ENCODE data around the gene TGM1.

DNA sequence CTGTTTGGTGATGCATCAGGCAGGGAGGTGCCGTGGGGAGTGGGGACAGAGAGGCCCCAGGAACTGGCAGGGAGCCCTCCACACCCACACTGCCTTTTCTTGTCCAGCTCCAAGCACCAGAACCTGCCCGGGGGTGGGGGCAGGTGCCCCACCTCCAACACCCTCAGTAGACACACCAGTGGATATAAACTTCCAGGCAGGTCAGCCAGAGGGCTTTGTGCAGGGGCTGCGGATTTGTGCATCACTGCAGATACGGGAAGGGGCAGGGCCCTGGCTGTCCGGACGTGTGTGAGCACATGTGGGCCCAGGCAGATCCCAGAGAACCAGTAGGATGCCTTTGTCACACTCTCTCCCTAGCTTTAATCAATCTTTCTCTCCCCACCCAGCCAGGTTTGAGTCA, 1.3 kb upstream of the TGM1 start:
- TF ChIP-seq HIC1 (tag by site-specific recombination; IDR thresholded peaks at IDR 0.05) (no peak), ZNF239 (tag by site-specific recombination; IDR thresholded peaks at IDR 0.05) (no peak), ZNF184 (tag by site-specific recombination; IDR thresholded peaks at IDR 0.05) (no peak), ZBTB21 (tag by site-specific recombination; IDR thresholded peaks at IDR 0.05) (no peak), ZNF292 (tag by site-specific recombination; IDR thresholded peaks at IDR 0.05; ENCODE audit: borderline replicate concordance, low read depth) (no peak), ZNF830 (tag by site-specific recombination; IDR thresholded peaks at IDR 0.05; ENCODE audit: low read depth) (no peak)
- TF ChIP-seq, protein P1, sequence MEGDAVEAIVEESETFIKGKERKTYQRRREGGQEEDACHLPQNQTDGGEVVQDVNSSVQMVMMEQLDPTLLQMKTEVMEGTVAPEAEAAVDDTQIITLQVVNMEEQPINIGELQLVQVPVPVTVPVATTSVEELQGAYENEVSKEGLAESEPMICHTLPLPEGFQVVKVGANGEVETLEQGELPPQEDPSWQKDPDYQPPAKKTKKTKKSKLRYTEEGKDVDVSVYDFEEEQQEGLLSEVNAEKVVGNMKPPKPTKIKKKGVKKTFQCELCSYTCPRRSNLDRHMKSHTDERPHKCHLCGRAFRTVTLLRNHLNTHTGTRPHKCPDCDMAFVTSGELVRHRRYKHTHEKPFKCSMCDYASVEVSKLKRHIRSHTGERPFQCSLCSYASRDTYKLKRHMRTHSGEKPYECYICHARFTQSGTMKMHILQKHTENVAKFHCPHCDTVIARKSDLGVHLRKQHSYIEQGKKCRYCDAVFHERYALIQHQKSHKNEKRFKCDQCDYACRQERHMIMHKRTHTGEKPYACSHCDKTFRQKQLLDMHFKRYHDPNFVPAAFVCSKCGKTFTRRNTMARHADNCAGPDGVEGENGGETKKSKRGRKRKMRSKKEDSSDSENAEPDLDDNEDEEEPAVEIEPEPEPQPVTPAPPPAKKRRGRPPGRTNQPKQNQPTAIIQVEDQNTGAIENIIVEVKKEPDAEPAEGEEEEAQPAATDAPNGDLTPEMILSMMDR (tag by site-specific recombination; IDR thresholded peaks at IDR 0.05), result no peak

All from HEK293 (cell line).